ENCODE measurements around the gene PIGV. TPM values are rescaled to one million over a fixed set of nuclear protein-coding genes. Genes with fewer than 3 reads are reported as not detected.
A peak's percentile ranks its signal among the peaks of the same experiment; 100 is the strongest.

Gene PIGV
- polyA plus RNA-seq, 4 donors = 3.4 to 19.6 (median 8.5) TPM

DNA sequence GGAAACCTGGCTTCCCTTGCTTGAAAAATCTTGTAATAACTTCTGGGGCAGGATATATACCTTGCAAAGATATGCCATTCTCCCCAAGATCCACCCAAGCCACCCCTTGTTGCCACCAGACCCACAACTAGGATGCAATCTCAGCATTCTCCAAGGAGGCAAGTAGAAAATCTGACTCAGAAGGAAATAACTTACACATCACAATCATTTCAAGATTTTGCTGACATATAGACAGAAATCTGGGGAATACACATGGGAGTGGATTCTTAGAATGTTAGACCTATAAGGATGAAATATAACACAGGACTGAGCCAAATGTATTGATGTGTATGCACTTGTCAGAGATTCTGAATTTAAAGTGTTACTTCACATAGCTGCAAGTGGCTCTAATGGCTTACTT is 24.0 kb downstream of the PIGV start:
- H3K36me3 ChIP-seq (ENCODE audit: control insufficient read depth in 3 of 3, insufficient read depth in 2 of 3, low read depth in 1 of 3, low read length in 3 of 3) = no peaks in the 10 kb centered on the region
- FAIRE-seq (no peak), DNase-seq (no peak)
- no peaks in the 10 kb centered on the region for H3K4me1 ChIP-seq (ENCODE audit: control insufficient read depth in 3 of 3, insufficient read depth in 2 of 3, low read depth in 1 of 3, low read length in 2 of 3)
- peaks cover 0 to 6% of the 10 kb centered on the region in 2 donors for H3K9me3 ChIP-seq (ENCODE audit: control insufficient read depth in 2 of 2, insufficient read depth in 1 of 2, low read depth in 1 of 2, low read length in 1 of 2)
- no peak overlapping the region for H3K4me3 ChIP-seq (ENCODE audit: low read depth in 1 of 3, low read length in 3 of 3)
- no peak overlapping the region for H3K27ac ChIP-seq (ENCODE audit: low read depth in 1 of 3, low read length in 2 of 3)
- no peaks in the 10 kb centered on the region for H3K27me3 ChIP-seq (ENCODE audit: control insufficient read depth in 3 of 3, insufficient read depth in 3 of 3, low read length in 3 of 3)

DNA sequence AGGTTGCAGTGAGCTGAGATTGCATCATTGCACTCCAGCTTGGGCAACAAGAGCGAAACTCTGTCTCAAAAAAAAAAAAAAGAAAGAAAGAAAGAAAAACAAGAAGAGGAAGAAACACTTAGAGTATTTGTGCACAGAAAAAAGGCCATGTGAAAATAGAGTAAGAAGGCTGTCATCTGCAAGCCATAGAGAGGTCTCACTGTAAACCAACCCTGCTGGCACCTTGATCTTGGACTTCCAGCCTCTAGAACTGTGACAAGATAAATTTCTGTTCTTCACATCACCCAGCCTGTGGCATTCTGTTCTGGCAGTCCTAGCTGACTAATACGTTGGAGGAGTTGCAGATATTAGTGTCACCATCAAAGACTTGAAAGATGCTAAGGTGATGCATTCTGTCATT is 26.6 kb downstream of the PIGV start:
- DNase-seq (no peak), FAIRE-seq (no peak)
- peaks cover 0 to 6% of the 10 kb centered on the region in 2 donors for H3K9me3 ChIP-seq (ENCODE audit: control insufficient read depth in 2 of 2, insufficient read depth in 1 of 2, low read depth in 1 of 2, low read length in 1 of 2)
- H3K4me1 ChIP-seq (ENCODE audit: control insufficient read depth in 3 of 3, insufficient read depth in 2 of 3, low read depth in 1 of 3, low read length in 2 of 3) = no peaks in the 10 kb centered on the region
- H3K27me3 ChIP-seq (ENCODE audit: control insufficient read depth in 3 of 3, insufficient read depth in 3 of 3, low read length in 3 of 3) = no peaks in the 10 kb centered on the region
- H3K36me3 ChIP-seq (ENCODE audit: control insufficient read depth in 3 of 3, insufficient read depth in 2 of 3, low read depth in 1 of 3, low read length in 3 of 3) = no peaks in the 10 kb centered on the region
- WGBS, 3 donors = 88 to 93% (median 90%) methylated on average over 2 of the region's 2 CpGs
- no peak overlapping the region for H3K4me3 ChIP-seq (ENCODE audit: low read depth in 1 of 3, low read length in 3 of 3)
- no peak overlapping the region for H3K27ac ChIP-seq (ENCODE audit: low read depth in 1 of 3, low read length in 2 of 3)

DNA sequence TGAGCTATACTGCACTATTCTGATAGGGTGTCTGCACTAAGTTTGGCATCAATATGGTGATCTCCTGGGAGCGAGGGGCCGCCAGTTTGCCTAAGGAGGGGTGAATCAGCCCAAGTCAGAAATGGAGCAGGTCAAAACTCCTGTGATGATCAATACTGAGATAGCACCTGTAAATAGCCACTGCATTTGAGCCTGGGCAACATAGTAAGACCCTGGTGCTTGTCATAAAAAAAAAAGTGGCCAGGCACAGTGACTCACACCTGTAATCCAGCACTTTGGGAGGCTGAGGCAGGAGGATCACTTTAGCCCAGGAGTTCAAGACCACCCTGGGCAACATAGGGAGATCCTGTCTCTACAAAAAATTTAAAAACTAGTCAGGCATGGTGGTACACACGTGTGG is 27.1 kb downstream of the PIGV start:
- no peak overlapping the region for H3K27ac ChIP-seq (ENCODE audit: low read depth in 1 of 3, low read length in 2 of 3)
- 87 to 89% (median 88%) methylated on average over 3 of the region's 3 CpGs for WGBS, 3 donors
- no peak for FAIRE-seq
- H3K4me3 ChIP-seq (ENCODE audit: low read depth in 1 of 3, low read length in 3 of 3) = no peak overlapping the region
- H3K4me1 ChIP-seq (ENCODE audit: control insufficient read depth in 3 of 3, insufficient read depth in 2 of 3, low read depth in 1 of 3, low read length in 2 of 3) = no peaks in the 10 kb centered on the region
- H3K36me3 ChIP-seq (ENCODE audit: control insufficient read depth in 3 of 3, insufficient read depth in 2 of 3, low read depth in 1 of 3, low read length in 3 of 3) = no peaks in the 10 kb centered on the region
- H3K27me3 ChIP-seq (ENCODE audit: control insufficient read depth in 3 of 3, insufficient read depth in 3 of 3, low read length in 3 of 3) = no peaks in the 10 kb centered on the region
- peaks cover 0 to 6% of the 10 kb centered on the region in 2 donors for H3K9me3 ChIP-seq (ENCODE audit: control insufficient read depth in 2 of 2, insufficient read depth in 1 of 2, low read depth in 1 of 2, low read length in 1 of 2)
- DNase-seq = no peak

DNA sequence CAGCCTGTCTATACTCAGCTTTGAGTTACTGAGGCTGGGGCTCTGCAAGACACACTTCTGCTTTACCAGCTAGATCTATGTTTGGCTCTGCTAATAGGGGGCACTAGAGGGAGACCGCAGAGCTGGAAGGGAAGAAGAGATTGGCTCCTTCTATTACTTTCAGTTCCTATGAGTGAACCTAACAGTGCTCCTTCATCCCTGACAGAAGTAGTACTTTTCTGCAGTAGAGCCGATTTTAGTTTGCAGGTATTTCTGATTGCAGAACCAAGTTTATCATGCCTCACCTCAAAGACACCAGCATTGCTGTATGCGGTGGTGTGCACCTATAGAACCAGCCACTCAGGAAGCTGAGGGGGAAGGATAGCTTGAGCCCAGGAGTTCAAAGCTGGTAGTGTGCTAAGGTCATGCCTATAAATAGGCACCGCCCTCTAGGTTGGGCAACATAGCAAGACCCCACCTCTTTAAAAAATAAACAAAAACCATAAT is 33.1 kb downstream of the PIGV start:
- 48 to 56% (median 53%) methylated on average over 4 of the region's 4 CpGs for WGBS, 3 donors
- Histone ChIP-seq H3K27me3 (ENCODE audit: control insufficient read depth in 3 of 3, insufficient read depth in 3 of 3, low read length in 3 of 3) (no peaks in the 10 kb centered on the region), H3K4me1 (ENCODE audit: control insufficient read depth in 3 of 3, insufficient read depth in 2 of 3, low read depth in 1 of 3, low read length in 2 of 3) (peaks cover 0 to 1% (median 0%) of the 10 kb centered on the region in 3 donors), H3K36me3 (ENCODE audit: control insufficient read depth in 3 of 3, insufficient read depth in 2 of 3, low read depth in 1 of 3, low read length in 3 of 3) (no peaks in the 10 kb centered on the region), H3K9me3 (ENCODE audit: control insufficient read depth in 2 of 2, insufficient read depth in 1 of 2, low read depth in 1 of 2, low read length in 1 of 2) (no peaks in the 10 kb centered on the region), H3K4me3 (ENCODE audit: low read depth in 1 of 3, low read length in 3 of 3) (no peak overlapping the region), H3K27ac (ENCODE audit: low read depth in 1 of 3, low read length in 2 of 3) (peak overlapping the region in 1 of 3 donors; percentile 3)
- FAIRE-seq (no peak), DNase-seq (peak in 1 of 2 donors; percentile 37)

DNA sequence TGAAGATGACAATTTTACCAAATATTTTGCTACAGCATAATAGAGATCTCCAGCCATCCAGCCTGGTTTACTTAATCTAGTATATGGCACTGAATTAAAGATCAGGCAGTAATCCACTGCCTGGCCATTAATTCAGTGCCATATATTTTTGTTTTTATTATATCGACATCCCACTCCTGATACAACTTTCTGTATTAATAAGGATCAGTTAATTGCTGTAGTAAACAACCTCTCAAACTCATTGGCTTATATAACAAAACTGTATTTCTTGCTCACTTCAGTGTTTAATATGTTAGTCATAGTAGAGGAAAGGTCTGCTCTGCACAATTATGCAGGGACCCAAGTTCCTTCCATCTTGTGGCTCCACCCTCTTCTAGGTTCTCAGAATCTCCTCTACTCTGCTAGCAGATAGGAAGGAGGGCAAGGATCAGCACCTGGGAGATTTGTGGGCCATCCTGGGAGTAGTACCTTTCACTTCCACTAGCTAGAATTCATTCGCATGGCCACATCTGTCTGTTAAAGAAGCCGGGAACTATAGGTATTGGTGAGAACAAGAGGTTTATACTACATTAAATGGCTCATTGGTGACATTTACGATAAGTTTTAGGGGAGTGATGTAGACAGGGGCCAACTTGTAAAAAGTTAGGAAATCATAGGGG is 35.1 kb downstream of the PIGV start:
- Histone ChIP-seq H3K9me3 (ENCODE audit: control insufficient read depth in 2 of 2, insufficient read depth in 1 of 2, low read depth in 1 of 2, low read length in 1 of 2) (no peaks in the 10 kb centered on the region), H3K4me1 (ENCODE audit: control insufficient read depth in 3 of 3, insufficient read depth in 2 of 3, low read depth in 1 of 3, low read length in 2 of 3) (peaks cover 4 to 12% (median 6%) of the 10 kb centered on the region in 3 donors), H3K36me3 (ENCODE audit: control insufficient read depth in 3 of 3, insufficient read depth in 2 of 3, low read depth in 1 of 3, low read length in 3 of 3) (no peaks in the 10 kb centered on the region), H3K27me3 (ENCODE audit: control insufficient read depth in 3 of 3, insufficient read depth in 3 of 3, low read length in 3 of 3) (no peaks in the 10 kb centered on the region), H3K27ac (ENCODE audit: low read depth in 1 of 3, low read length in 2 of 3) (no peak overlapping the region), H3K4me3 (ENCODE audit: low read depth in 1 of 3, low read length in 3 of 3) (no peak overlapping the region)
- 93 to 99% (median 96%) methylated on average over 4 of the region's 4 CpGs for WGBS, 3 donors
- FAIRE-seq (no peak), DNase-seq (peak in 1 of 2 donors; percentile 25)

DNA sequence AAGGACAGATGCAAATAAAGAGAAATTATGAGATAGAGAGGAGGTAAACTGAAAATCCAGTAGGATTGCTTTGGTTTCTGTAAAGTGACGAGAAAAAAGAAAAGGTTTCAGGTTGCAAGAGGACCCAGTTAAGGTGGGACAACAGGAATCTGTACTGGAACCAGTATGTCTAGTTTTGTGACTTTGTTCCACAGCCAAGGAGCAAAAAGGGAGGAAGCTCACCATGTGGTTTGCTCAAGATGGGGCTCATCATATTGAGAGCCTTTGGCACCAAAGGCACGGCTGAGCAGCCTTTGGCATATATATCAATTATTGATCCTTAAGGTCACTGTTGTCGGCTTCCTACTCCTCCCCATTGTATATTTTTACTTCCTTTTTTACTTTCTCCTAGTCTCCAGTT is 37.0 kb downstream of the PIGV start:
- WGBS, 3 donors = 29 to 75% (median 48%) methylated on average over 3 of the region's 3 CpGs
- Histone ChIP-seq H3K4me3 (ENCODE audit: low read depth in 1 of 3, low read length in 3 of 3) (no peak overlapping the region), H3K27ac (ENCODE audit: low read depth in 1 of 3, low read length in 2 of 3) (no peak overlapping the region), H3K4me1 (ENCODE audit: control insufficient read depth in 3 of 3, insufficient read depth in 2 of 3, low read depth in 1 of 3, low read length in 2 of 3) (peaks cover 5 to 16% (median 11%) of the 10 kb centered on the region in 3 donors), H3K27me3 (ENCODE audit: control insufficient read depth in 3 of 3, insufficient read depth in 3 of 3, low read length in 3 of 3) (no peaks in the 10 kb centered on the region), H3K36me3 (ENCODE audit: control insufficient read depth in 3 of 3, insufficient read depth in 2 of 3, low read depth in 1 of 3, low read length in 3 of 3) (peaks cover 0 to 11% (median 0%) of the 10 kb centered on the region in 3 donors), H3K9me3 (ENCODE audit: control insufficient read depth in 2 of 2, insufficient read depth in 1 of 2, low read depth in 1 of 2, low read length in 1 of 2) (no peaks in the 10 kb centered on the region)
- no peak for FAIRE-seq
- DNase-seq = peak in 1 of 2 donors; percentile 57

DNA sequence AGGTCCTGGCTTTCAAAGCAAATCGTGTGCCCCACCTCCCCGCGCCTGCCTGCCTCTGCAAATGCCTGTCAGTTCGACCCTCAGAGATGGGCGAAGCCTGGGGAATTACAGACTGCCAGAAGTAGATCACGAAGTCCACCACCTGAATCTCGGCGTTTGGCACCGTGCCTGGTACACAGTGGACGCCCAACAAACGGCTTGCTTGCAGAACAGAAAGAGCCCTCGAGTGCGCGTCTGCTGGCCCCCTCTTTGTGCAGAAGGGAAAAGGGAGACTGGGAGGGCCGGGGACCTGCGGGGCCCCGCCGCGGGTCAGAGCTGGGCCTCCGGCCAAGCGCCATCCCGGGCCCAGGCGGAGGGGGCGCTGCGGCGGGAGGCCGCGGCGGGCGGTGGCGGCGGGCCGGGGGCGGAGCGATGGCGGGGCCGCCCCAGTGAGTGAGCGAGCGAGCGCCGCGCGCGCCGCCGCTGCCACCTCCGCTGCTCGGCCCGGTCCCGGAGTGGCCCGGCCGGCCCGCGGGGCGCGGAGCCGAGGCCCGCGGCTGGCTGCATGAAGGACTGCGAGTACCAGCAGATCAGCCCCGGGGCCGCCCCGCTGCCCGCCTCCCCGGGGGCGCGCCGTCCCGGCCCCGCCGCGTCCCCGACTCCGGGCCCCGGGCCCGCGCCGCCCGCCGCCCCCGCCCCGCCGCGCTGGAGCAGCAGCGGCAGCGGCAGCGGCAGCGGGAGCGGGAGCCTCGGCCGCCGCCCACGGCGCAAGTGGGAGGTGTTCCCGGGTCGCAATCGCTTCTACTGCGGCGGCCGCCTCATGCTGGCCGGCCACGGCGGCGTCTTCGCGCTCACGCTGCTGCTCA is 38.7 kb downstream of the PIGV start, which contains the start of gene ZDHHC18:
Gene ZDHHC18 (plus strand): TSS at position 428 of the 845 bp plus-strand sequence. CDS start 117 bp downstream, at position 545.
- peaks cover 5 to 16% (median 11%) of the 10 kb centered on the region in 3 donors for H3K4me1 ChIP-seq (ENCODE audit: control insufficient read depth in 3 of 3, insufficient read depth in 2 of 3, low read depth in 1 of 3, low read length in 2 of 3)
- no peaks in the 10 kb centered on the region for H3K27me3 ChIP-seq (ENCODE audit: control insufficient read depth in 3 of 3, insufficient read depth in 3 of 3, low read length in 3 of 3)
- FAIRE-seq (no peak), DNase-seq (peak; percentile 77 to 89)
- WGBS, 3 donors = 1% methylated on average over 50 to 107 of the region's 107 CpGs
- peaks cover 0 to 19% (median 0%) of the 10 kb centered on the region in 3 donors for H3K36me3 ChIP-seq (ENCODE audit: control insufficient read depth in 3 of 3, insufficient read depth in 2 of 3, low read depth in 1 of 3, low read length in 3 of 3)
- no peaks in the 10 kb centered on the region for H3K9me3 ChIP-seq (ENCODE audit: control insufficient read depth in 2 of 2, insufficient read depth in 1 of 2, low read depth in 1 of 2, low read length in 1 of 2)
- H3K4me3 ChIP-seq (ENCODE audit: low read depth in 1 of 3, low read length in 3 of 3) = peak within 1 kb of the TSS; percentile 72 to 83 (median 83)
- peak within 1 kb of the TSS; percentile 56 to 90 (median 61) for H3K27ac ChIP-seq (ENCODE audit: low read depth in 1 of 3, low read length in 2 of 3)

DNA sequence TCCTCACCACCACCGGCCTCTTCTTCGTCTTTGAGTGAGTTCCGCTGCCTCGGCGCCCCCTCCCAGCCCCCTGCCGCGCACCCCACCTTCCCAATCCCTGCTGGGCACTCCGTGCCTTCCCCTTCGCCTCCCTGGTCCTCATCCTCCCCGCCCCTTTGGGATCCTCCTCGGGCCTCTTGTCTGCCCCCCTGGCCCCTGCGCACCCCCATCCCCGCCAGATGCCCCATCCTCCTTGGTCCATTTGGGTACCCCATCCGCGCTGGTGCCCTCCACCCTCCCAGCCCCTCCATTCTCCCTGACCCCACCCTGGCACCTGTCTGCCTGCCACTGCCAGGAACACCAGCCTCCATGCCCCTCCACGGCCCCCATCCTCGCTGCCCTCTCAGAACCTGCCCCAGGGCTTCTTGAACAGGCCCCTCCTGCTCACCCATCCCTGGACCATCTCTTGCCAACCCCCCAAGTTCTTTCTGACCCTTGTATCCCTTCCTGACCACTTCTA is 39.4 kb downstream of the PIGV start:
- peak overlapping the region; percentile 59 to 83 (median 83) for H3K4me3 ChIP-seq (ENCODE audit: low read depth in 1 of 3, low read length in 3 of 3)
- no peaks in the 10 kb centered on the region for H3K9me3 ChIP-seq (ENCODE audit: control insufficient read depth in 2 of 2, insufficient read depth in 1 of 2, low read depth in 1 of 2, low read length in 1 of 2)
- FAIRE-seq (no peak), DNase-seq (no peak)
- no peaks in the 10 kb centered on the region for H3K27me3 ChIP-seq (ENCODE audit: control insufficient read depth in 3 of 3, insufficient read depth in 3 of 3, low read length in 3 of 3)
- 2 to 3% (median 2%) methylated on average over 15 to 17 of the region's 17 CpGs for WGBS, 3 donors
- peak overlapping the region in 2 of 3 donors; percentile 39 to 71 for H3K27ac ChIP-seq (ENCODE audit: low read depth in 1 of 3, low read length in 2 of 3)
- H3K4me1 ChIP-seq (ENCODE audit: control insufficient read depth in 3 of 3, insufficient read depth in 2 of 3, low read depth in 1 of 3, low read length in 2 of 3) = peaks cover 5 to 16% (median 11%) of the 10 kb centered on the region in 3 donors
- H3K36me3 ChIP-seq (ENCODE audit: control insufficient read depth in 3 of 3, insufficient read depth in 2 of 3, low read depth in 1 of 3, low read length in 3 of 3) = peaks cover 0 to 24% (median 0%) of the 10 kb centered on the region in 3 donors
